GM19468 (cell line): Measurements from ENCODE around the gene PSMD3.
"Not testable (repeated sequence)": the region's sequence is repeated elsewhere in the genome, so short reads cannot be mapped to it uniquely, and the experiment has no call there.

Source experiments
- ATAC-seq: cut with Tn5 transposase; IDR thresholded peaks from one replicate; pipeline ENCODE4 v1.9.1; 2021; ENCODE audit warnings: mild to moderate bottlenecking, moderate library complexity, moderate number of reproducible peaks; ENCODE audit not compliant: unreplicated experiment; ENCODE audit errors: extremely low read depth

The PSMD3 gene

GRCh38 chr17:39980351-39981206 lies at the start of gene PSMD3:
TSS of gene PSMD3 (plus strand) at chr17:39980807. CDS start at chr17:39980971, 164 bp downstream.
- ATAC-seq, result peak; percentile 89

GRCh38 chr17:39933912-39934311 lies 46.7 kb upstream of the PSMD3 start:
- ATAC-seq, result no peak

- ATAC-seq, result no peak
These were observed 46.3 kb upstream of the PSMD3 start for GRCh38 chr17:39934324-39934723.

- ATAC-seq, result no peak
These were observed 44.7 kb upstream of the PSMD3 start for GRCh38 chr17:39935909-39936308.

DNA sequence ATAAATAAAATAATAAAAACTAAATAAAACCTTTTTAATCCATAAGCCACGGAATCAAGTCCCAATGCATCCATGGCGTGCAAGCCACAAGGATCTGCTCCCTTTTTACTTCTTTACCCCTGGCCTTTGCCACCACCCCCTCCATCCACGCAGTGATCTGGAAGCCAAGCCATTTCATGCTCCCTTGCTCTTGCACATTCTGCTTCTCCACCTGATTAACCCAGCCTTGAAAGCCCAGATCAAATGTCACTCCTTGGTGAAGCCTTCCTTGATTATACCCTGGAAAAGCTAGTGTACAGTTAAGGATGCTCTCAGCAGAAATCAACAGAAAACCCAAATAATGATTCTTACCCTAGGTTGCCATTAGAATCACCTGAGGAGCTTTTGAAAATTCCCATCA lies 43.2 kb upstream of the PSMD3 start:
- no peak for ATAC-seq

DNA sequence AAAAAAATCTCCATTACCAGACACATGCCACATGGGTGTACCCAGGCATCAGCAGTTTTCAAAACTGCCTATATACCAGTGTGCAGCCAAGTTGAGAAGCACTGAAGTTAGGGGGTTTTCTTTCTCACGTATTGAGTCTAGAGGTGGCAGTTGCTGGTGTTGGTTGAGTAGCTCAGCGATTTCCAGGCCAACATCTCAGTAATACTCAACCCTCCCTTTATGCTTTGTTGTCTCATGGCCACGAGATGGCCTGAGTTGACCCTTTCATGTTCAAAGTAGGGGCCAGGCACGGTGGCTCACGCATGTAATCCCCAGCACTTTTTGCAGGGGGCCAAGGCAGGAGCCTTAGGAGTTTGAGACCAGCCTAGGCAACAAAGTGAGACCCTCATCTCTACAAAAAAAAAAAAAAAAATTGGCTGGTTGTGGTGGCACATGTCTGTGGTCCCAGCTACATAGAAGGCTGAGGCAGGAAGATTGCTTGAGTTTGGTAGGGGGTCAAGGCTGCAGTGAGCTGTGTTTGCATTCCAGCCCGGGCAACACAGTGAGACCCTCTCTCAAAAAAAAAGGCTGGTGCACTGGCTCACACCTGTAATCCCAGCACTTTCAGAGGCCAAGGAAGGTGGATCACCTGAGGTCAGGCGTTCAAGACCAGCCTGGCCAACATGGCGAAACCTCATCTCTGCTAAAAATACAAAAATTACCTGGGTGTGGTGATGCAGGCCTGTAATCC lies 42.3 kb upstream of the PSMD3 start:
- ATAC-seq, result no peak

DNA sequence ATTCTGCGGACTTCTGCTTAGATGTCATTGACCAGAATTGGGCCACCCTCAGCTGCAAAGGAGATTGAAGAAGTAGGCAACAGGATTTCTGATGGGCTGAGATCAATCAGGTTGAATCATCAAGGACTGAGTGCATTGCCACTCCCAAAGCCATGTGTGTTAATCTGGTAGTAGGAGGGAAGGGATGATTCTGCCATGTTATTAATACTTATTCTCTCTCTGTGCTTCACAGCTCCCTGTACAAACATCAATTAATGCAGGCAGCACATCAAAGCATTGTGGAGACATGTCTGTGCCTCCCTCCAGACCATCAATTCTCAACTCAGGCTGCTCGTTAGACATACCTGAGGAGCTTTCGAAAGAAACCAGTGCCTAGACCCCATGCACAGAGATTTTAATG lies 41.5 kb upstream of the PSMD3 start:
- ATAC-seq, result no peak

- ATAC-seq, result no peak
These were observed 40.8 kb upstream of the PSMD3 start for GRCh38 chr17:39939588-39940419.

DNA sequence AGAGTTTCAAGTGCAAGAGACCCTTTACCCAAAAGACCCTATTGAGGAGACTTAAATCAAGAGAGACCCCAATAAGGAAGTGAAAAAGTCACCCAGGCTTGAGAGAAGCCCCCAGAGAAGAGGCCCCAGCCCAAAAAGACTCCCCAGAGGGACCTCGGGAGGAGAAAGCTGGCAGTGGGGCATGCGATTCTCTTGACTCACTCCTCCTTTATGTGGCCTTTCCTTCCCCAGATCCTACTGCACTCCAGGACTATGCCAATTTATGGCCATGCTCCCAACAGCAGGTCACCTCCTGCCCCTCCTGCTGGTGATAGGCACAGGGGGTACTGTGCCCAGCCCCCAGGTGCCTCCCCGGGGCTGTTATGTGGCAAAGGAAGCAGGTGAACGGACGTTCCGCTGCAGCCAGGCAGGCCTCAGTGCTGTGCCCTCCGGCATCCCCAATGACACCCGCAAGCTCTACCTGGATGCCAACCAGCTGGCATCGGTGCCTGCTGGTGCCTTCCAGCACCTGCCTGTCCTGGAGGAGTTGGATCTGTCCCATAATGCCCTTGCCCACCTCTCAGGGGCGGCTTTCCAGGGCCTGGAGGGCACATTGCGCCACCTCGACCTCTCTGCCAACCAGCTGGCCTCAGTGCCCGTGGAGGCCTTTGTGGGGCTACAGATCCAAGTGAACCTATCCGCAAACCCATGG lies 36.8 kb upstream of the PSMD3 start:
- ATAC-seq, result no peak

GRCh38 chr17:39944393-39944711 lies 36.3 kb upstream of the PSMD3 start:
- no peak for ATAC-seq

DNA sequence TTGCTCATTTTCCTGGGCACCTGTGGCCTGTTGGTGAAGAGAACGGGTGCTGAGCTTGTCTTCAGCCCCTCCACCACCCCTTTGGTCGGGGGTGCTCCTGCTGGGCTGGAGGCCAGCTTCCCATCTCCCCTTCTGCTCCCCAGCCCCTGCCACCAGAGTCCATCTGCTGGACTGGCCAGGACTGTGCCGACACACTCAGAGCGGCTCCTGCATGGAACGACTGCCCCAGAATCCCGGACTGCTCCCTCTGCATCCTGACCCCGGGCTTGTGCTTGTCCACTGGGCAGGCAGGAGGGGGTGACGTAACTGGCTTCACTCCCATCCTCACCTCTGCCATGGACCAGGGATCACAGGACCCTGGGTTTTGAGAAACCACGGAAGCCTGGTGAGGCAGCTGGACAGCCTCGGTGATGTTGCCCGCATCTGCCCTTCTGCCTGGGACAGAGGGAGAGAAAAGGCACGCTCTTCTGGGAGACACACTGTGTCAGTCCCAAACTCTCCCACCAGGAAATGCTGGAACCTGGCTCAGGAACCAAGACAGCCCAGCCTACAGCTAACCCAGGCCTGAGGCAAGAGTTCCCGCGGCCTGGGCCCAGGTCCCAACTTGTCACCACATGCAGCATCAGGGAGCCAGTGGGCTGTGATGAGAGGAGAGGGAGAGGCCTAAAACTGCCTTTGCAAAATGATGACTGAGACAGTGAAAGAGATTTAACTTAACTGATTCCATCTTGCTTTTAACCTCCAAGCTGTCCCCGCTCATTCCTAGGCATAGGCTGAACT lies 33.9 kb upstream of the PSMD3 start:
- ATAC-seq, result no peak

DNA sequence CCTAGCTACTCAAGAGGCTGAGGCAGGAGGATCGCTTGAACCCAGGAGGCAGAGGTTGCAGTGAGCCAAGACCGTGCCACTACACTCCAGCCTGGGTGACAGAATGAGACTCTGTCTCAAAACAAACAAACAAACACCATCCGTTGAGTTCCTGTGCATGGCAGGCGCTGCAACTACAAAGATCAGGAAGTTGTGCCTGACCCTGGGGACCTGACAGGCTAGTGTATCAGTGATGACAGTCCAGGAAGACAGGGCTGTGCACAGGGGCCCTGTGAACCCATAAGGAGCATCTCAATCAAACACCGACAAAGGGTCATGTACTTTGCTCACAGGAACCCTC lies 32.1 kb upstream of the PSMD3 start:
- not testable (repeated sequence) for ATAC-seq

DNA sequence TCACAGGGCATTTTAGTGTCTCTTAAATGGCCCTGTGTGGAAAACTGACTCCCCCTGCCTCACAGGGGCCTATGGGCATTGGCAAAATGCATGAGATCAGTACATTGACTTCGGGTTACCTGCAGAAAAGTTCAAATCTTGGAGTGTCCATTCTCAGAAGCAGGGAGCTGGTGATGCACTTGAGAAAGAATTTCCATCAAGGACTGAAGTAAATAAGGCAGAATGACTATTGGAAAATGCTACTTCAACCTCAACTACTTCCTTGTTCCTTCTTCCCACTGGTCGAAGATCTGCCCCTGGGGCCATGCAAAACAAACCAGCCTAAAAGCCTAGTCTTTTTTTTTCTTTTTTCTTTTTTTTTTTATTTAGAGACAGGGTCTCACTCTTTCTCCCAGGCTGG lies 31.6 kb upstream of the PSMD3 start:
- ATAC-seq, result no peak

DNA sequence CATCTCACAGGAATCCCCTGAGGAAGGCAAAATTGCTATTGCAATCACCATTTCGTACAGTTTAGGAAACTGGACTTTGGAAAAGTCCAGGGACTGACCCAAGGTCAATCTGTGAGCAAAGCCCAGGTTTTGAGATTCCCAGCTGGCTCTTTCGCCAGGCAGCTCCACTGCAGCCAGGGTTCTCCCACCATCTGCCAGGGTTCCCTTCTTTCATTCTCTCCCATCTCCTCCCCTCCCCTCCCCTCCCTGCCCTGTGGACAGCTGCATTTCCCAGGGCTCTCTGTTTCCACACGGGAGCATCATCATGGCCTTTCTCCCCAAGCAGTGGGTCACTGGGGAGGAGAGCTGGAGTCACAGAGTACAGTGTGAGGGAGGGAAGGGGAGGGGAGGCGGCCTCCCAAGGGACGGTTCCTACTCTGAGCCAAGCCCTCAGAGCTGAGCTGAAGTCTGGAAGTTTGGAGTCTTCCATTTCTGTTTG lies 29.7 kb upstream of the PSMD3 start:
- no peak for ATAC-seq

GRCh38 chr17:39951924-39952679 lies 28.5 kb upstream of the PSMD3 start:
- ATAC-seq, result no peak

DNA sequence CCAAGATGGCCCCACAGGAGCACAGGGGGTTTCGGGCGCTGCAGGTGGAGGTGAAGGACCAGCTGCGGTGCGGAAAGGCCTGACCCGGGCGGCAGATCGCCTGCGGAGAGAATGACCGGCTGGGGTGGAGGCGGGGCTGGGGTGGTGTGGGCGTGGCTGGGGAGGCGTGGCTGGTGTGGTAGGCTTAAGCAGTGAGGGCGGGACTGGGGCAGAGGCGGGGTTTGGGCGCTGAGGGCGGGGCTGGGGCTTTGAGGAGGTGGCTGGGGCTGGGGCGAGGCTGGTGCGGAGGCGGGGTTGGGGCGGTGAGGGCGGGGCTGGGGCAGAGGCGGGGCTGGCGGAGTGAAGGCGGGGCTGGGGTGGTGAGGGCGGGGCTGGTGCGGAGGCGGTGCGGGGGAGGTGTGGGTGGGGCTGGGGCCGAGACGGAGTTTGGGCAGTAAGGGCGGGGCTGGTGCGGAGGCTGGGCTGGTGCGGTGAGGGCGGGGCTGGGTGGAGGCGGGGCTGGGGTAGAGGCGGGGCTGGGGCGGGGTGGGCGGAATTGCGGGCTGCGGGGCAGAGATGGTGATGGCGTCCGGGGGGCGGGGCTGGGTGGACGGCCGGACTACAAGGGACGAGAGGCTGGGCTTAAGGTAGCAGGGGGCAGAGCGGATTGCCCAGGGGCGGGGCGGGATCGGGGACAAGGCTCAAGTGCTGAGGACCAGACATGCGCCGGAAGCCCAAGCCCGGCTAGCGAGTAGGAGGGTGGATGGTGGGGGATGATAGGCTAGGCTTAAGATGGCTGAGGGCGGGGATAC lies 27.7 kb upstream of the PSMD3 start:
- peak; percentile 69 for ATAC-seq

GRCh38 chr17:39953471-39953888 lies 27.1 kb upstream of the PSMD3 start:
- no peak for ATAC-seq

- no peak for ATAC-seq
These were observed 25.7 kb upstream of the PSMD3 start for GRCh38 chr17:39954876-39955275.
